HCT116 (cell line): ENCODE results near the gene MYO3B. TPM values are rescaled to one million over a fixed set of nuclear protein-coding genes. Genes with fewer than 3 reads are reported as not detected.

ENCODE experiments used
- ATAC-seq: fragments of 200-7000 bp; cut with Tn5 transposase; 2 replicates; pipeline ENCODE4 v1.9.1; 2020; ENCODE audit warnings: mild to moderate bottlenecking, moderate library complexity
- BruUV-seq: library from RNA; stranded (reverse); fragments of 400-500 nt; replicated peaks from 2 replicates; lab custom pipeline; 2021; lab: Mats Ljungman, UMichigan
- CTCF ChIA-PET: fragments of 300-600 bp; sonication (Branson Sonifier 250); formaldehyde crosslinking; loops from one replicate; lab custom pipeline; 2021; ENCODE audit warnings: antibody characterized with exemption; lab: Charles Lee
- POLR2A ChIA-PET: fragments of 300-600, 350-600 bp; sonication (Branson Sonifier 250); formaldehyde crosslinking; loops from one replicate; lab custom pipeline; 2021; ENCODE audit warnings: antibody characterized with exemption; lab: Charles Lee
- RAD21 ChIA-PET, 2 experiments: fragments of 300-600 bp; sonication (Branson Sonifier 250); formaldehyde crosslinking; loops; one replicate each; lab custom pipeline; 2023; ENCODE audit warnings: low total read pairs in 2 of 2; ENCODE audit not compliant: uncharacterized antibody in 2 of 2, unreplicated experiment in 2 of 2, low non-redundant PET in 1 of 2; lab: Charles Lee
- DNase-seq: peaks from one replicate; pipeline ENCODE4 v3.0.0-alpha.2; 2010; ENCODE audit warnings: low read depth, low spot score
- H2AFZ ChIP-seq: fragments of 200-600 bp; shearing (Covaris generic), sonication (generic); 2 replicates; pipeline ENCODE4 v1.6.1; 2017; ENCODE audit warnings: low read depth, mixed run types, mixed read lengths, antibody characterized with exemption, low read length; ENCODE audit not compliant: poor library complexity, severe bottlenecking
- H3K27ac ChIP-seq: 2 replicates; pipeline ENCODE4 v1.5.1; 2012; ENCODE audit warnings: low read depth, low read length
- H3K27me3 ChIP-seq: fragments of 200-600 bp; sonication (generic); 2 replicates; pipeline ENCODE4 v1.6.1; 2016; ENCODE audit warnings: mixed run types, low read length, mixed read lengths; ENCODE audit not compliant: insufficient read depth
- H3K36me3 ChIP-seq, 2 experiments: fragments of 200-500 bp in 1 of 2; fragments of 200-600 bp in 1 of 2; sonication (Bioruptor generic) in 1 of 2; sonication (generic) in 1 of 2; 2 replicates each; pipeline versions ENCODE4 v1.5.1 to v1.6.1; 2014 to 2016; ENCODE audit warnings: low read length in 2 of 2, inconsistent platforms in 1 of 2, mixed read lengths in 1 of 2, mixed run types in 1 of 2; ENCODE audit not compliant: insufficient read depth in 2 of 2, control insufficient read depth in 1 of 2
- H3K4me1 ChIP-seq, 2 experiments: fragments of 200-600 bp in 1 of 2; sonication (generic) in 1 of 2; 2 replicates each; pipeline versions ENCODE4 v1.5.1 to v1.6.1; 2012 to 2017; ENCODE audit warnings: low read length in 2 of 2, inconsistent platforms in 1 of 2, mild to moderate bottlenecking in 1 of 2, mixed read lengths in 1 of 2, mixed run types in 1 of 2, moderate library complexity in 1 of 2; ENCODE audit not compliant: insufficient read depth in 2 of 2, control insufficient read depth in 1 of 2
- H3K4me2 ChIP-seq: fragments of 200-600 bp; sonication (generic); 2 replicates; pipeline ENCODE4 v1.6.1; 2017; ENCODE audit warnings: mixed run types, low read length, mixed read lengths
- H3K4me3 ChIP-seq, 2 experiments: fragments of 200-600 bp in 1 of 2; sonication (generic) in 1 of 2; replicated peaks in 1 of 2; 2 replicates each; pipeline ENCODE4 v1.5.1; 2011 to 2016; ENCODE audit warnings: low read length in 2 of 2, control low read depth in 1 of 2, low read depth in 1 of 2, mild to moderate bottlenecking in 1 of 2, mixed read lengths in 1 of 2, mixed run types in 1 of 2
- H3K79me2 ChIP-seq: fragments of 200-600 bp; sonication (generic); 2 replicates; pipeline ENCODE4 v1.6.1; 2017; ENCODE audit warnings: mild to moderate bottlenecking, mixed run types, low read length, moderate library complexity, mixed read lengths; ENCODE audit not compliant: insufficient read depth
- H3K9ac ChIP-seq: fragments of 200-600 bp; sonication (generic); 2 replicates; pipeline ENCODE4 v1.6.1; 2016; ENCODE audit warnings: low read length, mixed read lengths
- H3K9me2 ChIP-seq: fragments of 200-600 bp; sonication (generic), shearing (Covaris generic); 2 replicates; pipeline ENCODE4 v1.6.1; 2017; ENCODE audit warnings: mixed run types, mild to moderate bottlenecking, moderate library complexity; ENCODE audit not compliant: insufficient read depth
- H3K9me3 ChIP-seq, 2 experiments: fragments of 200-500 bp in 1 of 2; fragments of 200-600 bp in 1 of 2; sonication (Bioruptor generic) in 1 of 2; sonication (generic) in 1 of 2; 2 replicates each; pipeline ENCODE4 v1.6.1; 2014 to 2017; ENCODE audit warnings: low read length in 2 of 2, mixed read lengths in 2 of 2, inconsistent platforms in 1 of 2, low read depth in 1 of 2, mild to moderate bottlenecking in 1 of 2, mixed run types in 1 of 2, moderate library complexity in 1 of 2; ENCODE audit not compliant: control insufficient read depth in 1 of 2, insufficient read depth in 1 of 2
- H4K20me1 ChIP-seq: fragments of 200-600 bp; sonication (generic), shearing (Covaris generic); 2 replicates; pipeline ENCODE4 v1.6.1; 2017; ENCODE audit warnings: mixed run types, mild to moderate bottlenecking, moderate library complexity; ENCODE audit not compliant: insufficient read depth
- ATF3 ChIP-seq: IDR thresholded peaks from 2 replicates; pipeline ENCODE4 v1.6.1; 2012
- CBX3 ChIP-seq: IDR thresholded peaks from 2 replicates; pipeline ENCODE4 v1.6.1; 2012; ENCODE audit warnings: low read depth
- CEBPB ChIP-seq: IDR thresholded peaks from 2 replicates; pipeline ENCODE4 v1.6.1; 2012; ENCODE audit warnings: low read depth
- EZH2 ChIP-seq: fragments of 200-600 bp; sonication (generic); IDR thresholded peaks from 2 replicates; pipeline ENCODE4 v1.6.1; 2017; ENCODE audit warnings: antibody characterized with exemption, mixed run types
- EZH2phosphoT487 ChIP-seq: fragments of 200-600 bp; IDR thresholded peaks from 2 replicates; pipeline ENCODE4 v1.6.1; 2018; ENCODE audit warnings: antibody characterized with exemption, borderline replicate concordance
- FOSL1 ChIP-seq: IDR thresholded peaks from 2 replicates; pipeline ENCODE4 v1.6.1; 2012; ENCODE audit warnings: low read depth
- JUND ChIP-seq: IDR thresholded peaks from 2 replicates; pipeline ENCODE4 v1.6.1; 2012
- POLR2AphosphoS5 ChIP-seq: IDR thresholded peaks from 2 replicates; pipeline ENCODE4 v1.6.1; 2011; ENCODE audit warnings: mild to moderate bottlenecking, low read depth, low read length, moderate library complexity
- RAD21 ChIP-seq: IDR thresholded peaks from 2 replicates; pipeline ENCODE4 v1.6.1; 2012; ENCODE audit warnings: low read depth, mild to moderate bottlenecking
- SIN3A ChIP-seq: IDR thresholded peaks from 2 replicates; pipeline ENCODE4 v1.6.1; 2012; ENCODE audit warnings: low read depth
- SP1 ChIP-seq: IDR thresholded peaks from 2 replicates; pipeline ENCODE4 v1.6.1; 2012; ENCODE audit warnings: low read depth
- TCF7L2 ChIP-seq: IDR thresholded peaks from 2 replicates; pipeline ENCODE4 v1.7.0; 2011; ENCODE audit warnings: borderline replicate concordance, inconsistent platforms; ENCODE audit not compliant: insufficient read depth, insufficient read length; ENCODE audit errors: extremely low read depth
- YY1 ChIP-seq: IDR thresholded peaks from 2 replicates; pipeline ENCODE4 v1.6.1; 2011; ENCODE audit warnings: low read length, low read depth, moderate library complexity, mild to moderate bottlenecking; ENCODE audit not compliant: insufficient replicate concordance; ENCODE audit errors: extremely low read depth
- ZBTB33 ChIP-seq: IDR thresholded peaks from 2 replicates; pipeline ENCODE4 v1.6.1; 2011; ENCODE audit warnings: mild to moderate bottlenecking, low read length, moderate library complexity; ENCODE audit not compliant: insufficient replicate concordance; ENCODE audit errors: extremely low read depth
- ZFX ChIP-seq: fragments of 450-650 bp; IDR thresholded peaks from 2 replicates; pipeline ENCODE4 v1.6.1; 2017
- ZNF274 ChIP-seq: fragments of 200-500 bp; sonication (Bioruptor generic); IDR thresholded peaks from 2 replicates; pipeline ENCODE4 v1.6.1; 2014; ENCODE audit warnings: mild to moderate bottlenecking, low read depth, low read length, inconsistent platforms
- intact Hi-C: fragments of 100-400 bp; cut with micrococcal nuclease; formaldehyde crosslinking; loops from 2 replicates; pipeline ENCODE4 v1.10.0; 2022
- total RNA-seq: library from RNA; stranded (reverse); gene quantifications from one replicate; pipeline ENCODE4 v1.2.1, GENCODE V29; 2021; ENCODE audit not compliant: unreplicated experiment

Gene MYO3B
- total RNA-seq, 1 experiment from 2014 or later = not detected

- Histone ChIP-seq H3K36me3 (no peaks in the 10 kb centered on the region), H3K4me1 (no peaks in the 10 kb centered on the region), H3K4me3 (no peak overlapping the region), H3K27ac (no peak overlapping the region), H3K9me2 (no peaks in the 10 kb centered on the region)
- no TSS peak for BruUV-seq
- no peak for TF ChIP-seq SIN3A
- no peak for TF ChIP-seq POLR2AphosphoS5
- no peak for TF ChIP-seq SP1
- no peak for TF ChIP-seq YY1
- TF ChIP-seq EZH2 = no peak
- TF ChIP-seq, all 23 proteins: peak for 0
- ChIA-PET POLR2A (no interaction called here), CTCF (no interaction called here), RAD21 (no interaction called here)
- Histone ChIP-seq H4K20me1 (no peaks in the 10 kb centered on the region), H3K27me3 (no peaks in the 10 kb centered on the region), H3K79me2 (no peaks in the 10 kb centered on the region), H3K9ac (no peak overlapping the region), H2AFZ (no peak overlapping the region), H3K9me3 (no peaks in the 10 kb centered on the region), H3K4me2 (no peak overlapping the region)
- intact Hi-C loops = no loop called here
- ATAC-seq = no peak
- no peak for DNase-seq
These were observed 286.3 kb downstream of the MYO3B start for GRCh38 chr2:170464268-170464667.

- Histone ChIP-seq H3K4me2 (no peak overlapping the region), H3K4me3 (no peak overlapping the region)
- POLR2A ChIA-PET = no interaction called here
- intact Hi-C loops = no loop called here
- RAD21 ChIA-PET = no interaction called here
- TF ChIP-seq EZH2 (no peak), EZH2phosphoT487 (no peak), ZNF274 (no peak), YY1 (no peak), RAD21 (no peak), FOSL1 (no peak), ATF3 (no peak), CEBPB (no peak), ZBTB33 (no peak), SIN3A (no peak), ZFX (no peak), CBX3 (no peak), JUND (no peak), TCF7L2 (no peak), POLR2AphosphoS5 (no peak)
- TF ChIP-seq, all 23 proteins: peak for 0
- Histone ChIP-seq H3K27ac (no peak overlapping the region), H3K4me1 (no peaks in the 10 kb centered on the region), H3K79me2 (no peaks in the 10 kb centered on the region), H4K20me1 (no peaks in the 10 kb centered on the region), H3K9ac (no peak overlapping the region), H3K9me2 (no peaks in the 10 kb centered on the region), H3K36me3 (no peaks in the 10 kb centered on the region), H3K9me3 (no peaks in the 10 kb centered on the region), H3K27me3 (no peaks in the 10 kb centered on the region), H2AFZ (no peak overlapping the region)
- CTCF ChIA-PET = no interaction called here
- BruUV-seq = no TSS peak
- DNase-seq = no peak
- no peak for ATAC-seq
These were observed 287.3 kb downstream of the MYO3B start for GRCh38 chr2:170465241-170465640.
